HG03060 (cell line): ENCODE measurements around the gene DEDD.

Source experiments
- ATAC-seq: cut with Tn5 transposase; IDR thresholded peaks from one replicate; pipeline ENCODE4 v1.9.1; 2021; ENCODE audit warnings: low read depth, moderate number of reproducible peaks; ENCODE audit not compliant: unreplicated experiment

The DEDD gene

GRCh38 chr1:161164901-161165610 is 32.6 kb upstream of the DEDD start:
- ATAC-seq: no peak

- ATAC-seq: no peak
Measured at GRCh38 chr1:161163793-161164192, 31.3 kb upstream of the DEDD start.

- no peak for ATAC-seq
Measured at GRCh38 chr1:161162806-161163205, 30.3 kb upstream of the DEDD start.

GRCh38 chr1:161162052-161162451 is 29.6 kb upstream of the DEDD start:
- no peak for ATAC-seq

- ATAC-seq: no peak
Measured at GRCh38 chr1:161161652-161162051, 29.2 kb upstream of the DEDD start.

- no peak for ATAC-seq
Measured at GRCh38 chr1:161160671-161161145, 28.2 kb upstream of the DEDD start.

GRCh38 chr1:161159913-161160243 is 27.4 kb upstream of the DEDD start:
- no peak for ATAC-seq

- ATAC-seq: peak; percentile 82
Measured at GRCh38 chr1:161159087-161159912, 26.8 kb upstream of the DEDD start, which contains the start of gene USP21. Gene USP21 (plus strand): TSS chr1:161159500. CDS start chr1:161160641, 1,141 bp downstream.

GRCh38 chr1:161158316-161159010 is 26.0 kb upstream of the DEDD start:
- no peak for ATAC-seq

- ATAC-seq: no peak
Measured at GRCh38 chr1:161157867-161158266, 25.4 kb upstream of the DEDD start.

- ATAC-seq: peak; percentile 61
Measured at GRCh38 chr1:161153682-161154337, 21.3 kb upstream of the DEDD start, which contains the start of gene UFC1. Gene UFC1 (plus strand): TSS chr1:161153978. CDS start chr1:161153998, 20 bp downstream.

- no peak for ATAC-seq
Measured at GRCh38 chr1:161153176-161153575, 20.7 kb upstream of the DEDD start.

GRCh38 chr1:161145832-161146231 is 13.4 kb upstream of the DEDD start:
- no peak for ATAC-seq

- ATAC-seq: no peak
Measured at GRCh38 chr1:161140755-161141400, 8.4 kb upstream of the DEDD start.

GRCh38 chr1:161139766-161140165 is 7.3 kb upstream of the DEDD start:
- no peak for ATAC-seq

- no peak for ATAC-seq
Measured at GRCh38 chr1:161138431-161138830, 6.0 kb upstream of the DEDD start.

GRCh38 chr1:161137881-161138280 is 5.4 kb upstream of the DEDD start:
- ATAC-seq: no peak

- ATAC-seq: no peak
Measured at GRCh38 chr1:161133220-161133740, 813 bp upstream of the DEDD start.

GRCh38 chr1:161131523-161132409 is 701 bp downstream of the DEDD start:
- no peak for ATAC-seq
